GM21723 (cell line): ENCODE data around the gene ELOVL5.
"Not testable (repeated sequence)": the region's sequence is repeated elsewhere in the genome, so short reads cannot be mapped to it uniquely, and the experiment has no call there.

Experiments used
- ATAC-seq: cut with Tn5 transposase; IDR thresholded peaks from one replicate; pipeline ENCODE4 v1.9.1; 2021; ENCODE audit warnings: mild to moderate bottlenecking, moderate library complexity; ENCODE audit not compliant: unreplicated experiment

The ELOVL5 gene

GRCh38 chr6:53306217-53306616, 42.5 kb downstream of the ELOVL5 start:
- ATAC-seq: not testable (repeated sequence)

- not testable (repeated sequence) for ATAC-seq
Observed at GRCh38 chr6:53305506-53306005, 43.2 kb downstream of the ELOVL5 start.

- not testable (repeated sequence) for ATAC-seq
Observed at GRCh38 chr6:53304953-53305352, 43.8 kb downstream of the ELOVL5 start.

- ATAC-seq: no peak
Observed at GRCh38 chr6:53302678-53303360, 45.9 kb downstream of the ELOVL5 start.

GRCh38 chr6:53301801-53302537, 46.8 kb downstream of the ELOVL5 start:
- ATAC-seq: no peak

GRCh38 chr6:53300656-53301551, 47.8 kb downstream of the ELOVL5 start:
- ATAC-seq: no peak

- ATAC-seq: no peak
Observed at GRCh38 chr6:53299331-53300005, 49.3 kb downstream of the ELOVL5 start.

GRCh38 chr6:53297004-53297403, 51.7 kb downstream of the ELOVL5 start:
- ATAC-seq: no peak

- ATAC-seq: no peak
Observed at GRCh38 chr6:53295176-53295575, 53.6 kb downstream of the ELOVL5 start.

GRCh38 chr6:53294611-53295010, 54.1 kb downstream of the ELOVL5 start:
- no peak for ATAC-seq

GRCh38 chr6:53294095-53294494, 54.7 kb downstream of the ELOVL5 start:
- no peak for ATAC-seq

GRCh38 chr6:53293691-53294090, 55.1 kb downstream of the ELOVL5 start:
- no peak for ATAC-seq

GRCh38 chr6:53290537-53291510, 57.9 kb downstream of the ELOVL5 start:
- ATAC-seq: no peak

- ATAC-seq: no peak
Observed at GRCh38 chr6:53287336-53288225, 61.2 kb downstream of the ELOVL5 start.

GRCh38 chr6:53284901-53285300, 63.8 kb downstream of the ELOVL5 start:
- peak; percentile 63 for ATAC-seq

- ATAC-seq: no peak
Observed at GRCh38 chr6:53282741-53283140, 66.0 kb downstream of the ELOVL5 start.

GRCh38 chr6:53282234-53282633, 66.5 kb downstream of the ELOVL5 start:
- no peak for ATAC-seq

GRCh38 chr6:53281518-53282215, 67.1 kb downstream of the ELOVL5 start:
- ATAC-seq: peak; percentile 48
